GM18511 (cell line): Measurements from ENCODE around the gene POU2F3.
A peak's percentile ranks its signal among the peaks of the same experiment; 100 is the strongest.

Source experiments
- ATAC-seq: cut with Tn5 transposase; IDR thresholded peaks from one replicate; pipeline ENCODE4 v1.9.1; 2021; ENCODE audit warnings: mild to moderate bottlenecking, moderate library complexity; ENCODE audit not compliant: unreplicated experiment

POU2F3 gene

DNA sequence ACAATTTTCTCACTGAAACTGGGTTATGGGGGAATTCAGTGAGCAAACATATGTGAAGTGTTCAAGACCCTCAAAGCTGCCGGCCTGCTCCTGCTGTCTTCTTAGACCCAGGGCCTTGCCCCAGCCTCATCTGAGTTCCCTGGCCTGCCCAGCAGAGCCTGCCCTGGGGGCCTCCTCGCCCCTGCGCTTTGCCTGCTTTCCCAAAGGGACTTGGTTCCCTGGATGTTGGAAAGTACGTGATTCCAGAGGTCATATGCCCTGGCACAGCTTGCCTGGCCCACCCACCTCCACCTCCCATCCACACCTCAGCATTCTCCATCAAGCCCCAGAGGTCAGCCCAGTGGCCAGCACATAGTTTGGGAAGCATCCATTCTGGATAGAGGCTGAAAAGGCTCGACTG is 13.7 kb upstream of the POU2F3 start:
- ATAC-seq, result no peak

DNA sequence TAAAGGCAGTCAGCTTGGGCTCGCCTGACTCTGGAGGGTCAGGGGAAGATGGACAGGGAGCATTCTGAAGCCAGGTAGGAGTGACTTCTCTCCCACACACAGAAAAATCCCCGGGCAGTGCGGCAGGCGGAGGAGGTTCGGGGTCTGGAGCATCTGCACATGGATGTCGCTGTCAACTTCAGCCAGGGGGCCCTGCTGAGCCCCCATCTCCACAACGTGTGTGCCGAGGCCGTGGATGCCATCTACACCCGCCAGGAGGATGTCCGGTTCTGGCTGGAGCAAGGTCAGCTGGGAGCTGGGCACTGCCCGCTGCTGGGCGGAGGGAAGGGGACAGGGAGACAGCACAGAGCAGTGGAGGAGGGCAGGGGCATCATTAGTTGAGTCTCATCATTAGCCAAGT is 13.2 kb upstream of the POU2F3 start:
- no peak for ATAC-seq

DNA sequence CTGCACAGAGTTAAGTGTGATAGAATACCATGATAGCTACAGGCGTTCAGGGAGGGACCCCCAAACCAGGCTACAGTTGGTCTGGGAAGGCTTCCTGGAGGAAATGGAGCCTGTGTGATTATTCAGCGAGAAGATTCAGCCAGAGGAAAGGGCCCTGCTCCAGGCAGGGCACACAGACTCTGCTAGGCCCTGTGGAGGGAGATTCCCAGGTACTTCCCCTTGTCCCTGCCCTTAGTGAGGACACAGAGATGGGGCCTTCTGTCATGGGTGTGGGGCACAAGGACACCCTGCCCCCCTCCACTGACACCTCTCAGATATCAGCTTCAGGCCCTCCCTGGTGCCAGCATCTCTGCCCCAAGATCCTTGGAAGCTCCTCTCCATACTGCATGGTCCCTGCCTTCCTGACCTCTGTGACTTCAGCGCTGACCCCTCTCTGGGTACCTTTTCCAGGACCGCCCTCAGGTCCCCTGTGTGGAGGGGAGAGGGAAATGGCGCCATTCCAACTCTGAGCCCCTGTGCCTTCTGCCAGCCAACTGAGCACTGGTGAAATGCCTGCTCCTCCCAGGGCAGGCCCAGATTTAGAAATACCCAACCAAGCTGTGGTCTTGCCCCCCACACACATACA is 12.6 kb upstream of the POU2F3 start:
- no peak for ATAC-seq

DNA sequence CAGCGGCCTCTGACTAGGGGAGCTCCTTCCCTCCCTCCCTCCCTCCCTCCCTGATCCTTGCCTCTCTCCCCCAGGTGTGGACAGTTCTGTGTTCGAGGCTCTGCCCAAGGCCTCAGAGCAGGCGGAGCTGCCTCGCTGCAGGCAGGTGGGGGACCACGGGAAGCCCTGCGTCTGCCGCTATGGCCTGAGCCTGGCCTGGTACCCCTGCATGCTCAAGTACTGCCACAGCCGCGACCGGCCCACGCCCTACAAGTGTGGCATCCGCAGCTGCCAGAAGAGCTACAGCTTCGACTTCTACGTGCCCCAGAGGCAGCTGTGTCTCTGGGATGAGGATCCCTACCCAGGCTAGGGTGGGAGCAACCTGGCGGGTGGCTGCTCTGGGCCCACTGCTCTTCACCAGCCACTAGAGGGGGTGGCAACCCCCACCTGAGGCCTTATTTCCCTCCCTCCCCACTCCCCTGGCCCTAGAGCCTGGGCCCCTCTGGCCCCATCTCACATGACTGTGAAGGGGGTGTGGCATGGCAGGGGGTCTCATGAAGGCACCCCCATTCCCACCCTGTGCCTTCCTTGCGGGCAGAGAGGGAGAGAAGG is 11.1 kb upstream of the POU2F3 start:
- ATAC-seq, result no peak

DNA sequence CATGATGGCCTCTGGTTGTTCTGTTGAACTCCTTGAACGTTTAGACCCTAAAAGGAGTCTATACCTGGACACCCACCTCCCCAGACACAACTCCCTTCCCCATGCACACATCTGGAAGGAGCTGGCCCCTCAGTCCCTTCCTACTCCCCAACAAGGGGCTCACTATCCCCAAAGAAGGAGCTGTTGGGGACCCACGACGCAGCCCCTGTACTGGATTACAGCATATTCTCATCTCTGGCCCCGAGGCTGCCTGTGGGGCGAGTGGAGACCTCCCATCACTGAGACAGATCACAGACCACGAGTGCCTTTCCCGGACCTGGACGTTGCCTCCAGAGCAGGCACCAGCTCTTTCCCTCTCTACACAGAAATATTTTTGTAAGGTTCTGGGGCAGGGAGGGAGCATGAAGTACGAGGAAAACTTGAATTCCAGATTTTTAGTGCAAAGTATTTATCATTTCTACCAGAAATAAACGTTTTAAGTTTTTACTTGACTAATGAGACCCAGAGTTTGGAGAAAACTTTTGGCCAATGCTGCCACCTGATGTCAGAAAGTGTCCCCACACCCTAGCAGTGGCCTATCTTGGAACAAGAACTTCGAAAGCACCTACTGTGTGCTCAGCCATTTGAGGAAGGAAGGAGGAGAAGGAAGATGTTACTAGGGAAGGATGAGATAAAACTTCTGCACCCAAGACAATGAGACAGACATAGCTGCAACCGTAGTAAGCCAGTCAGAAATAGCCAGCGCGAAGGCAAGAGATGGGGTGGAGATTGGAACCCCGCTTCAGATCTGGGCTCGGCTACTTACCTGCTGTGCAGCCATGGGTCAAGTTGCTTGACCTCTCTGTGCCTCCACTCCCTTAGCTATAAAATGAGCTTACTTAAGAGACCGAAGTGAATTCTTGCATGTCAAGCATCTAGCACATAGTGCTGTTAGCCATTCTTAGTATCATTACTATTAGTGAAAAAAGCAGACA is 10.2 kb upstream of the POU2F3 start:
- ATAC-seq, result no peak

DNA sequence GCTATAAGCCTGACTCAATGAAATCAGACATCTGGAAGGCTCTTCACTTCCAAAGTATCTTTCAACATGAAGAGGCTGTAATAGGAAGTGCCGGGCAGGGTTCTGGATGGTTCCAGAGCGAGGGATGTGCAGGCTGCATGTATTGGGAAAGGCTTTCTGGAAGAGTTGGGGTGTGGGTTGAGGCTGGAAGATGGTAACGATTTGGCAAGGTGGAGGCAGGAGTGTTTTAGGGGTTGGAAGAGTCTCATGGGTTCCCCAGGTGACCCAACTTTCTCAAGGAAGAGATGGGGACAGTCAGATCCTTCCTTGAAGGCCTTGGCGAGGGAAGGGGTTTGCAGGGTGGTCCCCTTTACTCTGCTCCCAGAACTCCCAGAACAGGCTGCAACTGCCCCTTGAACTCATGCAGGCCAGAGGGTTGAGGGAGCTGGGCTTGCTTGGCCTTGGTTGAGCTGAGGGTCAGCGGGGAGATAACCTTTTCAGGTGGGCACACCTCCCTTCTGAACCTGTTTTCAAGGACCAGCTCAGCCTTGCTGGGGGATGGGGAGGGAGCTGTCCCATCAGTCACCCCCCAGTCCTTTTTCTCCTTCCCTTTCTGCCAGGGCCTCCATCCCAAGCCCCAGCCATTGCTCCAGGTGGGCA is 9.4 kb upstream of the POU2F3 start:
- no peak for ATAC-seq

DNA sequence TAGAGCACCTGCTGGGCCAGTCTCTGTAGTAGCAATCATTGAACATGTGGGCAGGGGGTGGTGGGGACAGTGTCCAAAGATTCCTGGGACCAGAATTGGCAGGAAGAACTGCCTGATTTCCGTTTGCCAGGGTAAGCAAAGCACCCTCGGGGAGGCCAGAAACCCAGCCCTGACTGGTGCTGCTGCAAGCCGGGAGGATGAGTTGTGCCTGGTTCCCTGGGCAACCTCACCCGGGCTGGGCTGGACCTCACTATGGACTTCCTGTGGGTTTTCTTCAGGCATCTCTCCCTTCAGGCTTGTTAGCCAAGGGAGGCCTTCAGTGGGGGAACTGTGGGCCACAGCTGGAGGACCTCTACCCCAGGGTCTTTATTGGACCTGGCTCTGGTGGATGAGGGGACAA is 8.0 kb upstream of the POU2F3 start:
- ATAC-seq, result no peak

DNA sequence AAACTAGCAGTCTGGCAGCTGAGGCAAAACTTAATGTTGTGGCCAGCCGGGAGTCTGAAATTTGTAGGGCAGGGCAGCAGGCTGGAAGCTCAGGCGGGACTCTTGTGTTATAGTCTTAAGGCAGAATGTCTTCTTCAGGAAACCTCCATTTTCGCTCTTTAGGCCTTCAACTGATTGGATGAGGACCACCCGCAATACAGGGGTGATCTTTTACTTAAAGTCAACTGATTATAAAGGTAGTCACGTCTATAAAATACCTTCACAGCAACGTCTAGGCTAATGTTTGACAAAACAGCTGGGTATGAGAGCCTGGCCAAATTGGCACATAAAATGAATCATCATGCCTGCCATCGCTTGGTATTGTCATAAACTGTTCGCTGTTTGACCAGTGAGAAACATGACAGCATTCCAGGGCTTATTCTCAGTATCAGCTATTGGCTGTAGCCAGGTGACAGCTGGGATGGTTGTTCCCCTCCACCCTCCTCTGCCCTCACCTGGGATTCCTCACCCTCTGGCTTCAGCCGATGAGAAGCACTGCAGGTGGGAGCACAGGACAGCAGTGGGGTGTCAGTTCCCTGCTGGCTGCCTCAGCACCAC is 6.6 kb upstream of the POU2F3 start:
- no peak for ATAC-seq

DNA sequence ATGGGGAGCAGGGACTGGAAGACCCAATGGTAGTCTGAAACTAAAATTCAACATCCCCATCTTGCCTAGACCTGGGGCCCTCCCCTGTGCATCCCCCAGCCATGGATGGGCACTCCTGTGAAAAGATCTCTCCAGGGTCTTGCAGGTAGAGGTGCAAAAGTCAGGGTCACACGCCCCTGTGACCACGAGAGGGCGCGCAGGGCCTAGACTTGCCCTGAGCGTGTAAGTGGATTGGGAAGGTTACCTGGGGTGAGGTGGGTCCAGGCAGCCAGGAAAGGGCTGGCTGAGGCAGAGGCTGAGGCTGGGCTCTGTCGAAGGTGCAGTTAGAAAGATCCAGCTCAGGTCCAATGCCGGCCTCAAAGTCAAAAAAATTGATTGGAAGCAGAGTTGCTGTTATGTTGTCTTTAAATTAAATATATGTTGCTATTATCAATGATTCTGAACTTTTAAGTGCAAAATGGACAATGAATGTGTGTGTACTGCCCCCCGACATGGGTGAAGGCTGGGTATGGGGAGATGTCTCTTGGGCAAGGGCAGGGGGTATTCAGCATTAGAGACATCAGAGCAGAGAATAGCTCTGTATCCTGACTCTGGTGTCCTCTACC is 4.8 kb upstream of the POU2F3 start:
- no peak for ATAC-seq

DNA sequence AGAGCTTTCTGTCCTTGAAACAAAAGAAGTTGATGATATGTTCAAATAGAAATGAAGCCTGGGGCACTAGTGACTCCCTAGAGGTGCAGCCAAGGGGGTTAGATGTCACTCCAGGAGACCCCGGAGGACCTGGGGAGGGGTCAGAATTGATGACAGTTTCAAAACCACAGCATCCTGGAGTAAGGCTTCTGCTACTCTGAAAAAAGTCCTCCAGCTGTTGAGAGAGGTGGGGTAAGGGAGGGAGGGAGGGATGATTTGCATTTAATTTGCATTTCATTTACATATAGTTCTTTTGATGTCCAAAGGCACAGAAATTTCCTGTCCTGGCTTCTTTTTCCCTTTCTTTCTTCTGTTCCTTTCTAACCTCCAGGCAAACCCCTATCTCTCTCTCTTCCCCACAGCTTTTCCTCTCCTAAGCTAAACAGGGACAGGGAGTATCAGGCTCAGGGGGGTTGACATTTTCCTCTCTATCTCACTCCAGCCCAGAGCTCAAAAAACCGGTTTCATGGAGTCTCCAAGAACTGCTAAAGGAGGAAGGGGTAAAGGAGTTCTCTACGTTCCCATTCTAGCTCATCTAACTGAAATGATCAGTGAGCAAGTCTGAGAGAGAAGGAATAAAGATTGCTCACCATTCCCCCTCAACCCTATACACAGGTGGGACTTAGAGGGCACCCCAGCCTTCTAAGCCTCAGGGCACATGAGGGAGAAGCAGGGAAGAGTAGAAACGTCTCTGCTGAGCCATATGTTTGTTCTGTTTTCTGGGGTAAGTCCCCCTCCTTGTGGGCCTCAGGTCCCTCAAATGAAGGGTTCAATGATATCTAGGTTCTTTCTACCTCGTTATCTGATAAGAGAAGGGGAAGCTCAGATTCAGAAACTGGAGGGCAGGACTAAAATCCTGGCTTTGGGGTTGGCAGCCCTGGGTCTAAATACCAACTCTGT is 3.5 kb upstream of the POU2F3 start:
- ATAC-seq, result no peak

DNA sequence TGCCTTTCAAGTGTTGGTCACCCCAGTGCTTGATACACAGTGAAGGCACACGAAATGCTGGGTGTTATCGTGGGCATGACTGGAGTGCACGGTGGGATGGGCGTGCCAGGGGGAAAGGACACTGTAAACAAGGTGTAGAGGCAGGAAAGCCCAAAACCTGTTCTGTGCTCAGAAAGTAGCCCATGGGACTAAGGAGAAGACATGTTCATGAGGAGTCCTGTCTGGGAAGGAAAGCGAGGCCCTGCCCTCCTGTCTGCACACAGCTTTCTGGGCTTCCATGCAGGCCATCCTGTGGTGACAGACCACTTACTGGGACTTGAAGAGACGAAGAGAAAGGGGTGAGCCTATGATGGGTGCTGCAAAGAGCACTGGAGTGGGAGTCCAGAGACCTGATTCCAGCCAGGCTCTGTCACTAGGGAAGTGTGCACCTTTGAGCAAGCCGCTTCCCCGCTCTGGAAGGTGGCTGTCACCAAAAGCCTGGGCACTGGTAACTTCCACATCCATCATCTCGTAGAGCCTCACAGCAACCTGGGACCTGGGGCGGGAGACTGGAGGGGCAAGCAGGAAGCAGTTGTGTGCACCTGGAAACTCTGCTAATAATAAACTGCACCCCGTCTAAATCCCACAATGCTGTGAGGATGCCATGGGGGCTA is 846 bp upstream of the POU2F3 start:
- ATAC-seq, result no peak

DNA sequence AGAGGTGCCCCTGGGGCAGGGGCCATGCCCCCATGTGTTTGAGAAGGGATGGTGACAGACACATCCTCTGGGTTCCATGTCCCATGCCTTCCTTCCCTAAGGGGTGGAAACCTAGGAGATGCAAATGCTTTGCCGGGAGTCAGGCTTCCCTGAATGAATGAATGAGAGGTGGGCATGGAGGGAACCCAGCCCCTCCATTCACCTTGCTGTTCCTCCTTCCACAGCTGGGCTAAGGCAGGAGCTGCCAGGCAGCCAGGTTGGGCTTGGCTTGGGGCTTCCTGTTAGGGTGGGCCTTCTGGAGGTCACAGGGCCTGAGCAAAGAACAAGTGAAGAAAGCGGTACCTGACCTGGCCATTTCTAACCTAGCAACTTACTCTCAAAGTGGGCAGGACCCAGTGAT is 926 bp downstream of the POU2F3 start:
- ATAC-seq, result no peak

DNA sequence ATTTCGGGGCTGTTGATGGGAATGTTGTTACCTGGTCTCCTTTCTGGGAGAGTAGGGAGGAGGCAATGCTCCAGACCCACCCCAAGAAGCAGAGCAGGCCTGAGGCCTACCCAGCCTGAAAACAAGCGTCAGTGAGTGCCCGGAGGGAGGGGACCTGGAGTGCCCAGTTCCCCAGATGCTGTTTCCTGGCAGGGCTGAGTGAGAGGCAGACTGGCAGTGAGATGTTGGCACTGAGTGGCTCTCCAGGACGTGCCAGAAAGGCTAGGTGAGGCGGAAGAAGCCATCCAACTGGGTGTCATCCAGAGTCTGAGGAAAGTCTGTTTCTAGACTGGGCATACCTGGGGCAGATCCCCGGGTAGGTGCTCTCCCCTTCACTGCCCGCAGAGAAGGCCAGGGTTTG is 1.3 kb downstream of the POU2F3 start:
- no peak for ATAC-seq

DNA sequence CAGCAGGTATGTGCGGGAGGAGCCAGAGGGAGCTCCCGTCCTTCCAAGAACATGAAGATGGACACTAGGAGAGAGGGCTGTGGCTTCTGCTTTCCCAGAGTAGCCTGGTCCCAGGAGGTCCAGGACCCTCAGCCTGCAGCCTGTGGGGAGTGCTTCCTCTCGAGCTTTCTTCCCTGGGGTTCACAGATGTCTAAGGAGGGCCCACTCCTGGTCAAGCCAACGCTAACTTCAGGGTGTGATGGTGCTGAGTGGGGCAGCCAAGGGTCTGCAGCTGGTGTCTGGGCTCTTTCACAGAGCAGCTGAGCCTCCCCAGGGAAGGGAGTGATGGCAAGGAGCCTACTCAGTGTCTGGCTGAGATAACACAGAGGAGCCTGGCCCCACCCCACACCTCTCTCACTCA is 3.3 kb downstream of the POU2F3 start:
- ATAC-seq, result no peak

DNA sequence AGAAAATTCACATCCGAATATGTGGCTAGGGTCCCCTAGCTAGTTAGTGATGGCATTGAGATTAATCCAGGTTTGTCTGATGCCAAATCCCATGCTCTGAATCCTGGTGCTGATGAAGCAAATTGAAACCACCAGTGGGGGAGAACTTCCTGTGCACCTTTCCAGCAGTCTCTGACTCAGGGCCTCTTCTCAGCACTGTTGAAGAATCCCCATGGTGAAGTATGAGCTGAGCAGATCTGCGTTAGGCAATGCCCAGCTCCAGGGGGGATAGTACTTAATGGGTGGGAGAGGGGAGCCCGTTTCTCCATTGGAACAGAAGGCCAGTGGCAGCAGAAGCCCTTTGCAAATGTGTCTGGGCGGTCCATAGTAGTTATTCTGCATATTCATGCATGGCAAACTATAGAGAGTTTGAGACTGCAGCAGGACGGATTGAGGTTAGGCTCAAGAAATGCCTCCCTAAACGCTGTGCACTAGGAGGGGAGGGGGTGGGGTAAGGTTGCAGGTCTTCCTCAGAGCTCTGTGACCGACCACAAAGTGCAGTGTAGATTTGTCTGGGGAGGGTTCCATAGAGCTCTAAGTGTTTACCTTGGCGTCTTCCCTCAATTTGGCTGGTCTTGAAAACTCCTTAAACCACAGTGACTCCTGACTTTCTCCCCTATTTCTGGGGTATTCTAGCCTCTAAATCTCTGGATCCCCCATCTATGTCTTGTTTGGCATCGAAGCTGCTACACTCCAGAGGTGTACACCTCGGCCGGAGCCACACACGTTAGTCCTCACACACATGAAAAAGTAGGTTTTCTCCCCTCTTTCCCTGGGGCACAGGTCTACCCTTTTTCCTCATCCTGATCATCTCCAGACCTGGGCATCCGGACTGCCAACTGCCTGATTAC is 4.8 kb downstream of the POU2F3 start:
- ATAC-seq, result no peak

DNA sequence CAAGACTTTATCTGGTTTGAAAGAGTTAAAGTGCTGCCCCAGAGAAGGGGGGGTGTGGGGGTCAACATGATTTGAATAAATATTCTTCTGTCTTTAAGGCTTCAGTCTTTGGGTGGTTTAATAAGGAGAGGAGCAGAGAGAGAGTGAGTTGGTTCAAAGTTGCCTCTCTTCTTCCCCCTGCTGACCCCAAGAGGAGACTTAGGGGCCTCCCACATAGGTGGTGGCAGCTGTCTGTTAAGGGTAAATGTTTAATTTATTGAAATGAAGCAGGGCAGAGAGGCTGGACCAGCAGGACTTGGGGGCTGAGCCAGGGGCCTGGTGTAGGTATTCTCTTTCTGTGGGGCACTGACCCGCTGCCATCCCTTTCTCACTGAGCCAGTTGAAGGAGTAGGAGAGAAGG is 5.5 kb downstream of the POU2F3 start:
- no peak for ATAC-seq

DNA sequence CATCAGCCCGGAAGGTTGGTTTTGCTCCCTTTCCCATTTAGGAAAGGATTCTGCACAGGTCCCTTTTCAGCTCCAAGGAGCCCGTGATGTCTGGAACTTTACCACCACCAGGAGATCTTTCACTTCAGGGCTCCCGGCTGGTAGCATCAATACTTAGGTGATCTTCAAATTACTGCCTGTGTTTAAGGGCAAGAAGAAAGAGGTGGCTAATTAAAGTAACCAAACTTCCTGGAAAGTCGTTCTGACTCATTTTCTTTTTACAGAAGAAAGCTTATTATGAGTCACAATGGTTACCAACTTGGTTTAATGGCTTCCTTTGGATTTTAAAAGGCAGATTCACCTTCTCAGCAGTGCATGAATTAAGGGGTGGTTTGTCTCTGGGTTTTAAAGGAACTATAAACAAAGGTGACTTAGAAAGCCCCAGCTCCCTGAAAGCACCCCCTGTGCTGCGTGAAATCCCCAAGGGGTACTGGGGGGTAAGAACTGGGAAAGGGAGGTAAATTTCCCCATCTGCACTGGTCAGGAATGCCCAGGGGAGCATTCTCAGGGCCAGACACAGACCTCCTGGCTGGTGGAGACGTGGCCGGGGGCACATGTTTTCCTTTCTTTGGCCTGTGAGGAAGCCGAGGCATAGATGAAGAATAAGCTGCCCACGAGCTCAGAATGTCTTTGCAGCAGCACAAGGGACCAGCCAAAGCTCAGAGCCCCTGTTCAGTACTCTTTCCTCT is 8.8 kb downstream of the POU2F3 start:
- ATAC-seq, result peak; percentile 82
